MM.1S (cell line): Measurements from ENCODE around the gene GAS7.

Experiments
- DNase-seq: peaks from one replicate; pipeline ENCODE4 v3.0.0-alpha.2; 2015
- H2AFZ ChIP-seq: fragments of 300-600 bp; sonication (generic); 2 replicates; pipeline ENCODE4 v1.6.0; 2016; ENCODE audit warnings: antibody characterized with exemption, low read length
- H3F3A ChIP-seq: fragments of 300-600 bp; sonication (generic); 2 replicates; pipeline ENCODE4 v1.6.1; 2016; ENCODE audit warnings: mild to moderate bottlenecking, antibody characterized with exemption, low read length, moderate library complexity, mixed read lengths; ENCODE audit not compliant: insufficient read depth
- H3K27ac ChIP-seq: fragments of 300-600 bp; sonication (generic); 2 replicates; pipeline ENCODE4 v1.5.1; 2016; ENCODE audit warnings: mild to moderate bottlenecking, low read length
- H3K27me3 ChIP-seq: fragments of 300-600 bp; sonication (generic); replicated peaks from 2 replicates; pipeline ENCODE4 v1.6.0; 2016; ENCODE audit warnings: low read length; ENCODE audit not compliant: insufficient read depth
- H3K36me3 ChIP-seq: fragments of 300-600 bp; sonication (generic); replicated peaks from 2 replicates; pipeline ENCODE4 v1.6.1; 2016; ENCODE audit warnings: mild to moderate bottlenecking, low read length, mixed read lengths; ENCODE audit not compliant: insufficient read depth
- H3K4me1 ChIP-seq: fragments of 300-600 bp; sonication (generic); 2 replicates; pipeline ENCODE4 v1.6.1; 2016; ENCODE audit warnings: low read length, mixed read lengths
- H3K4me2 ChIP-seq: fragments of 300-600 bp; sonication (generic); 2 replicates; pipeline ENCODE4 v1.6.0; 2016; ENCODE audit warnings: low read depth, low read length
- H3K4me3 ChIP-seq: fragments of 300-600 bp; sonication (generic); 2 replicates; pipeline ENCODE4 v1.5.1; 2016; ENCODE audit warnings: low read length, mixed read lengths
- H3K79me2 ChIP-seq: fragments of 300-600 bp; sonication (generic); 2 replicates; pipeline ENCODE4 v1.6.1; 2016; ENCODE audit warnings: mixed run types, low read length, mixed read lengths
- H3K9ac ChIP-seq: fragments of 300-600 bp; sonication (generic); 2 replicates; pipeline ENCODE4 v1.6.1; 2016; ENCODE audit warnings: low read length, mixed read lengths
- H3K9me2 ChIP-seq: fragments of 300-600 bp; sonication (generic); replicated peaks from 2 replicates; pipeline ENCODE4 v1.6.1; 2016; ENCODE audit warnings: mild to moderate bottlenecking, low read length, mixed read lengths; ENCODE audit not compliant: insufficient read depth
- H3K9me3 ChIP-seq: fragments of 300-600 bp; sonication (generic); replicated peaks from 2 replicates; pipeline ENCODE4 v1.6.1; 2016; ENCODE audit warnings: mild to moderate bottlenecking, low read length, mixed read lengths; ENCODE audit not compliant: insufficient read depth
- H4K20me1 ChIP-seq: fragments of 300-600 bp; sonication (generic); 2 replicates; pipeline ENCODE4 v1.6.1; 2016; ENCODE audit warnings: mild to moderate bottlenecking, low read length, moderate library complexity, mixed read lengths; ENCODE audit not compliant: insufficient read depth
- CTCF ChIP-seq: fragments of 300-600 bp; sonication (generic); IDR thresholded peaks from 2 replicates; pipeline ENCODE4 v1.5.1; 2016; ENCODE audit warnings: antibody characterized with exemption, low read length, mixed read lengths
- EZH2 ChIP-seq: fragments of 300-600 bp; sonication (generic); optimal IDR thresholded peaks from 2 replicates; pipeline ENCODE3; 2017; ENCODE audit warnings: low read depth, mild to moderate bottlenecking, antibody characterized with exemption, low read length, mixed read lengths
- EZH2phosphoT487 ChIP-seq: fragments of 300-600 bp; sonication (generic); IDR thresholded peaks from 2 replicates; pipeline ENCODE4 v1.6.1; 2018; ENCODE audit warnings: antibody characterized with exemption, low read length

Gene GAS7

GRCh38 chr17:10183931-10184930, 14.2 kb downstream of the GAS7 start:
- DNase-seq: no peak
- Histone ChIP-seq H3K9me2 (no peaks in the 10 kb centered on the region), H3K4me3 (no peak overlapping the region), H4K20me1 (no peaks in the 10 kb centered on the region), H3K4me1 (no peaks in the 10 kb centered on the region), H3K4me2 (no peak overlapping the region), H3K79me2 (no peaks in the 10 kb centered on the region), H3K9me3 (no peaks in the 10 kb centered on the region), H3K9ac (no peak overlapping the region), H3K27me3 (no peaks in the 10 kb centered on the region), H3K36me3 (no peaks in the 10 kb centered on the region), H3K27ac (no peak overlapping the region), H3F3A (no peaks in the 10 kb centered on the region), H2AFZ (no peak overlapping the region)
- TF ChIP-seq EZH2phosphoT487 (no peak), EZH2 (no peak), CTCF (no peak)

GRCh38 chr17:10182785-10183184, 15.6 kb downstream of the GAS7 start:
- Histone ChIP-seq H3K9me3 (no peaks in the 10 kb centered on the region), H3K36me3 (no peaks in the 10 kb centered on the region), H3F3A (no peaks in the 10 kb centered on the region), H3K4me1 (no peaks in the 10 kb centered on the region), H3K9ac (no peak overlapping the region), H3K4me3 (no peak overlapping the region), H3K27me3 (no peaks in the 10 kb centered on the region), H4K20me1 (no peaks in the 10 kb centered on the region), H2AFZ (no peak overlapping the region), H3K9me2 (no peaks in the 10 kb centered on the region), H3K79me2 (no peaks in the 10 kb centered on the region), H3K27ac (no peak overlapping the region), H3K4me2 (no peak overlapping the region)
- TF ChIP-seq EZH2phosphoT487 (no peak), EZH2 (no peak), CTCF (no peak)
- DNase-seq: no peak

GRCh38 chr17:10178506-10178991, 19.9 kb downstream of the GAS7 start:
- H3F3A ChIP-seq: no peaks in the 10 kb centered on the region
- no peak overlapping the region for H3K27ac ChIP-seq
- H3K27me3 ChIP-seq: no peaks in the 10 kb centered on the region
- H4K20me1 ChIP-seq: no peaks in the 10 kb centered on the region
- no peaks in the 10 kb centered on the region for H3K79me2 ChIP-seq
- TF ChIP-seq EZH2 (no peak), CTCF (no peak), EZH2phosphoT487 (no peak)
- no peaks in the 10 kb centered on the region for H3K36me3 ChIP-seq
- DNase-seq: no peak
- no peaks in the 10 kb centered on the region for H3K9me3 ChIP-seq
- no peak overlapping the region for H3K9ac ChIP-seq
- no peaks in the 10 kb centered on the region for H3K4me1 ChIP-seq
- H3K4me3 ChIP-seq: no peak overlapping the region
- H3K9me2 ChIP-seq: no peaks in the 10 kb centered on the region
- H3K4me2 ChIP-seq: no peak overlapping the region
- no peak overlapping the region for H2AFZ ChIP-seq
